Glutamatergic neuron (in vitro differentiated cells): ENCODE results near the gene PLCXD1. TPM values are rescaled to one million over a fixed set of nuclear protein-coding genes. Genes with fewer than 3 reads are reported as not detected.
A peak's percentile ranks its signal among the peaks of the same experiment; 100 is the strongest.
"Not testable (repeated sequence)": the region's sequence is repeated elsewhere in the genome, so short reads cannot be mapped to it uniquely, and the experiment has no call there.

Experiments
- DNase-seq: peaks from one replicate; pipeline ENCODE4 v3.0.0; 2022
- H3K27ac Mint-ChIP-seq: one replicate; pipeline ENCODE4 v1.8.0; 2020; ENCODE audit warnings: mild to moderate bottlenecking, mixed read lengths, inconsistent platforms; ENCODE audit not compliant: unreplicated experiment
- H3K27me3 Mint-ChIP-seq: one replicate; pipeline ENCODE4 v1.8.0; 2020; ENCODE audit warnings: mild to moderate bottlenecking, moderate library complexity, mixed read lengths, inconsistent platforms; ENCODE audit not compliant: unreplicated experiment
- H3K36me3 Mint-ChIP-seq: one replicate; pipeline ENCODE4 v1.8.0; 2020; ENCODE audit warnings: mild to moderate bottlenecking, mixed read lengths, inconsistent platforms; ENCODE audit not compliant: unreplicated experiment
- H3K4me1 Mint-ChIP-seq: one replicate; pipeline ENCODE4 v1.8.0; 2020; ENCODE audit warnings: mild to moderate bottlenecking, low read depth, mixed read lengths, inconsistent platforms; ENCODE audit not compliant: unreplicated experiment
- H3K4me3 Mint-ChIP-seq: one replicate; pipeline ENCODE4 v1.8.0; 2020; ENCODE audit warnings: mild to moderate bottlenecking, mixed read lengths, inconsistent platforms; ENCODE audit not compliant: unreplicated experiment
- H3K9me3 Mint-ChIP-seq: one replicate; pipeline ENCODE4 v1.8.0; 2020; ENCODE audit warnings: mild to moderate bottlenecking, moderate library complexity, mixed read lengths, inconsistent platforms; ENCODE audit not compliant: unreplicated experiment
- CTCF ChIP-seq: fragments of 200-600 bp; sonication (generic); IDR thresholded peaks from one replicate; pipeline ENCODE4 v1.5.0; 2021; ENCODE audit not compliant: partially characterized antibody, unreplicated experiment
- total RNA-seq: library from RNA; stranded (reverse); fragmentation: NEBNext Ultra II Directional; extraction: Animal tissue kit (Norgen Biotek cat#: 25700); gene quantifications from one replicate; pipeline ENCODE4 v1.2.1, GENCODE V29; 2021; ENCODE audit not compliant: unreplicated experiment

PLCXD1 gene
- total RNA-seq, 1 donor from 2014 or later, result 36.4 TPM

- peak within 1 kb of the TSS; percentile 89 for H3K4me3 Mint-ChIP-seq
- H3K36me3 Mint-ChIP-seq, result no peaks in the 10 kb centered on the region
- peaks cover 4% of the 10 kb centered on the region for H3K4me1 Mint-ChIP-seq
- no peak for TF ChIP-seq CTCF
- DNase-seq, result peak; percentile 98
- H3K27me3 Mint-ChIP-seq, result peaks cover 20% of the 10 kb centered on the region
- H3K9me3 Mint-ChIP-seq, result peaks cover 18% of the 10 kb centered on the region
- peak within 1 kb of the TSS; percentile 91 for H3K27ac Mint-ChIP-seq
Observed at GRCh38 chrX:318739-319578, 37.8 kb downstream of the PLCXD1 start, which contains the start of gene GTPBP6. TSS of gene GTPBP6 (minus strand) at chrX:318796. CDS start at chrX:318787, 9 bp downstream.

GRCh38 chrX:319579-320125, 38.5 kb downstream of the PLCXD1 start:
- peak; percentile 38 for DNase-seq
- Mint-ChIP-seq H3K27ac (peak overlapping the region; percentile 90), H3K4me1 (peaks cover 4% of the 10 kb centered on the region), H3K27me3 (peaks cover 22% of the 10 kb centered on the region), H3K9me3 (peaks cover 21% of the 10 kb centered on the region), H3K36me3 (no peaks in the 10 kb centered on the region), H3K4me3 (peak overlapping the region; percentile 92)
- no peak for TF ChIP-seq CTCF

- H3K27ac Mint-ChIP-seq, result peak overlapping the region; percentile 90
- peaks cover 6% of the 10 kb centered on the region for H3K4me1 Mint-ChIP-seq
- peak; percentile 35 for DNase-seq
- peak overlapping the region; percentile 92 for H3K4me3 Mint-ChIP-seq
- TF ChIP-seq CTCF, result no peak
- peaks cover 21% of the 10 kb centered on the region for H3K9me3 Mint-ChIP-seq
- peaks cover 22% of the 10 kb centered on the region for H3K27me3 Mint-ChIP-seq
- no peaks in the 10 kb centered on the region for H3K36me3 Mint-ChIP-seq
Observed at GRCh38 chrX:320126-320783, 39.1 kb downstream of the PLCXD1 start.

- Mint-ChIP-seq H3K4me3 (no peak overlapping the region), H3K4me1 (peaks cover 6% of the 10 kb centered on the region), H3K27me3 (peaks cover 23% of the 10 kb centered on the region), H3K36me3 (no peaks in the 10 kb centered on the region), H3K9me3 (peaks cover 15% of the 10 kb centered on the region), H3K27ac (peak overlapping the region; percentile 87)
- peak; percentile 81 for DNase-seq
- no peak for TF ChIP-seq CTCF
Observed at GRCh38 chrX:323721-324628, 42.8 kb downstream of the PLCXD1 start.

- Mint-ChIP-seq H3K27me3 (peaks cover 25% of the 10 kb centered on the region), H3K9me3 (peaks cover 15% of the 10 kb centered on the region), H3K27ac (peak overlapping the region; percentile 62)
- not testable (repeated sequence) for H3K4me3 Mint-ChIP-seq, H3K4me1 Mint-ChIP-seq, DNase-seq, H3K36me3 Mint-ChIP-seq
Observed at GRCh38 chrX:324664-325063, 43.5 kb downstream of the PLCXD1 start.
